ENCODE results near the gene ARRDC5.
"Not testable (repeated sequence)": the region's sequence is repeated elsewhere in the genome, so short reads cannot be mapped to it uniquely, and the experiment has no call there.

The ARRDC5 gene

GRCh38 chr19:4909897-4910593 is 7.3 kb upstream of the ARRDC5 start:
- DNase-seq: peak; percentile 94

GRCh38 chr19:4909156-4909896 is 6.6 kb upstream of the ARRDC5 start, which contains the start of gene UHRF1:
TSS of gene UHRF1 (plus strand) at chr19:4909501. CDS start at chr19:4910886, 1,385 bp downstream.
- DNase-seq: peak; percentile 79

GRCh38 chr19:4908781-4909155 is 6.1 kb upstream of the ARRDC5 start:
- no peak for DNase-seq

GRCh38 chr19:4908360-4908759 is 5.7 kb upstream of the ARRDC5 start:
- no peak for DNase-seq

GRCh38 chr19:4906963-4907362 is 4.3 kb upstream of the ARRDC5 start:
- DNase-seq: no peak

GRCh38 chr19:4904481-4904880 is 1.8 kb upstream of the ARRDC5 start:
- no peak for DNase-seq

GRCh38 chr19:4900879-4901278 is 1.8 kb downstream of the ARRDC5 start:
- not testable (repeated sequence) for DNase-seq

GRCh38 chr19:4897146-4897545 is 5.5 kb downstream of the ARRDC5 start:
- no peak for DNase-seq

- peak; percentile 62 for DNase-seq
Observed at GRCh38 chr19:4896372-4896771, 6.3 kb downstream of the ARRDC5 start.

GRCh38 chr19:4892962-4893361 is 9.7 kb downstream of the ARRDC5 start:
- DNase-seq: not testable (repeated sequence)

- DNase-seq: no peak
Observed at GRCh38 chr19:4891066-4891465, 11.6 kb downstream of the ARRDC5 start.

- DNase-seq: peak; percentile 92
Observed at GRCh38 chr19:4889034-4889815, 13.5 kb downstream of the ARRDC5 start.

GRCh38 chr19:4887803-4888202 is 14.9 kb downstream of the ARRDC5 start:
- DNase-seq: not testable (repeated sequence)

GRCh38 chr19:4884993-4885392 is 17.7 kb downstream of the ARRDC5 start:
- not testable (repeated sequence) for DNase-seq

GRCh38 chr19:4882874-4883273 is 19.8 kb downstream of the ARRDC5 start:
- DNase-seq: not testable (repeated sequence)

GRCh38 chr19:4879041-4879440 is 23.7 kb downstream of the ARRDC5 start:
- no peak for DNase-seq

- no peak for DNase-seq
Observed at GRCh38 chr19:4878491-4878968, 24.2 kb downstream of the ARRDC5 start.

- no peak for DNase-seq
Observed at GRCh38 chr19:4877753-4878490, 24.8 kb downstream of the ARRDC5 start.

GRCh38 chr19:4873930-4874329 is 28.8 kb downstream of the ARRDC5 start:
- DNase-seq: no peak

- DNase-seq: no peak
Observed at GRCh38 chr19:4871711-4872110, 31.0 kb downstream of the ARRDC5 start.

- DNase-seq: peak; percentile 98
Observed at GRCh38 chr19:4870025-4870700, 32.5 kb downstream of the ARRDC5 start.

GRCh38 chr19:4868286-4868834 is 34.3 kb downstream of the ARRDC5 start:
- no peak for DNase-seq
